Astrocyte (in vitro differentiated cells and primary cell): ENCODE results near the gene SLC39A5.

Source experiments
- CTCF ChIP-seq: IDR thresholded peaks from 2 replicates; pipeline ENCODE4 v1.5.1; 2011; ENCODE audit warnings: low read depth, mild to moderate bottlenecking, inconsistent platforms, low read length, moderate library complexity; ENCODE audit not compliant: insufficient read depth
- EZH2 ChIP-seq: IDR thresholded peaks from 2 replicates; pipeline ENCODE4 v1.6.1; 2012; ENCODE audit warnings: mild to moderate bottlenecking, low read length, inconsistent platforms; ENCODE audit not compliant: insufficient read depth

- peak; percentile 73 for TF ChIP-seq CTCF
- TF ChIP-seq EZH2, result no peak
These were observed 5.6 kb upstream of the SLC39A5 start, which contains the start of gene NABP2 for GRCh38 chr12:56224102-56224701.
